Prostate gland (tissue), 2 donors: Measurements from ENCODE around the gene C1orf216.

Experiments used
- CTCF ChIP-seq, 4 experiments: fragments of 200-600 bp in 2 of 4; fragments of 450-650 bp in 2 of 4; sonication (generic) in 2 of 4; IDR thresholded peaks; 1 replicate in 3 of 4; 2 replicates in 1 of 4; pipeline ENCODE4 v1.5.1; 2016 to 2019; ENCODE audit warnings: antibody characterized with exemption in 4 of 4, mild to moderate bottlenecking in 2 of 4, moderate library complexity in 2 of 4
- POLR2A ChIP-seq: fragments of 450-650 bp; IDR thresholded peaks from one replicate; pipeline ENCODE4 v1.6.1; 2016; ENCODE audit warnings: antibody characterized with exemption, mild to moderate bottlenecking
- POLR2AphosphoS5 ChIP-seq: sonication (generic); formaldehyde crosslinking; IDR thresholded peaks from one replicate; pipeline ENCODE4 v1.6.1; 2017; ENCODE audit warnings: antibody characterized with exemption

GRCh38 chr1:35706846-35707600, 11.7 kb downstream of the C1orf216 start:
- TF ChIP-seq POLR2A (no peak), CTCF (IDR thresholded peaks at IDR 0.05) (no peak), POLR2AphosphoS5 (no peak)
